ENCODE results near the gene DYNLRB1. TPM values are rescaled to one million over a fixed set of nuclear protein-coding genes. Genes with fewer than 3 reads are reported as not detected.

DYNLRB1 gene
- total and polyA plus RNA-seq, 2 of the 13 experiments (the other 11 are each of a cell fraction or from before 2014, with no cell fraction given) = 140 to 244 TPM

GRCh38 chr20:34512266-34512954 is 3.8 kb upstream of the DYNLRB1 start (continued):
- TF ChIP-seq, protein P1, sequence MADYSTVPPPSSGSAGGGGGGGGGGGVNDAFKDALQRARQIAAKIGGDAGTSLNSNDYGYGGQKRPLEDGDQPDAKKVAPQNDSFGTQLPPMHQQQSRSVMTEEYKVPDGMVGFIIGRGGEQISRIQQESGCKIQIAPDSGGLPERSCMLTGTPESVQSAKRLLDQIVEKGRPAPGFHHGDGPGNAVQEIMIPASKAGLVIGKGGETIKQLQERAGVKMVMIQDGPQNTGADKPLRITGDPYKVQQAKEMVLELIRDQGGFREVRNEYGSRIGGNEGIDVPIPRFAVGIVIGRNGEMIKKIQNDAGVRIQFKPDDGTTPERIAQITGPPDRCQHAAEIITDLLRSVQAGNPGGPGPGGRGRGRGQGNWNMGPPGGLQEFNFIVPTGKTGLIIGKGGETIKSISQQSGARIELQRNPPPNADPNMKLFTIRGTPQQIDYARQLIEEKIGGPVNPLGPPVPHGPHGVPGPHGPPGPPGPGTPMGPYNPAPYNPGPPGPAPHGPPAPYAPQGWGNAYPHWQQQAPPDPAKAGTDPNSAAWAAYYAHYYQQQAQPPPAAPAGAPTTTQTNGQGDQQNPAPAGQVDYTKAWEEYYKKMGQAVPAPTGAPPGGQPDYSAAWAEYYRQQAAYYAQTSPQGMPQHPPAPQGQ (CRISPR knock-in tag; IDR thresholded peaks at IDR 0.05; ENCODE audit: borderline replicate concordance) = no peak
- peak; percentile 62 for TF ChIP-seq CCDC6 (CRISPR knock-in tag; IDR thresholded peaks at IDR 0.05)
- no peak for TF ChIP-seq FOXK2 (IDR thresholded peaks at IDR 0.05)
- TF ChIP-seq ZNF207 (IDR thresholded peaks at IDR 0.05; ENCODE audit: borderline replicate concordance) = no peak
- no peak for TF ChIP-seq ZBTB42 (CRISPR knock-in tag; IDR thresholded peaks at IDR 0.05)
- TF ChIP-seq, protein P2, sequence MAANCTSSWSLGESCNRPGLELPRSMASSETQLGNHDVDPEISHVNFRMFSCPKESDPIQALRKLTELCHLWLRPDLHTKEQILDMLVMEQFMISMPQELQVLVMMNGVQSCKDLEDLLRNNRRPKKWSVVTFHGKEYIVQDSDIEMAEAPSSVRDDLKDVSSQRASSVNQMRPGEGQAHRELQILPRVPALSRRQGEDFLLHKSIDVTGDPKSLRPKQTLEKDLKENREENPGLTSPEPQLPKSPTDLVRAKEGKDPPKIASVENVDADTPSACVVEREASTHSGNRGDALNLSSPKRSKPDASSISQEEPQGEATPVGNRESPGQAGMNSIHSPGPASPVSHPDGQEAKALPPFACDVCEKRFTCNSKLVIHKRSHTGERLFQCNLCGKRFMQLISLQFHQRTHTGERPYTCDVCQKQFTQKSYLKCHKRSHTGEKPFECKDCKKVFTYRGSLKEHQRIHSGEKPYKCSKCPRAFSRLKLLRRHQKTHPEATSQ (CRISPR knock-in tag; IDR thresholded peaks at IDR 0.05; ENCODE audit: borderline replicate concordance) = no peak
- TF ChIP-seq DMTF1 (CRISPR knock-in tag; IDR thresholded peaks at IDR 0.05) = no peak; the same call in 1 of the 2 replicates
- no peak; the same call in 1 of the 2 replicates for TF ChIP-seq MYNN (CRISPR knock-in tag; IDR thresholded peaks at IDR 0.05; ENCODE audit: low read depth)
- TF ChIP-seq ETS1 (CRISPR knock-in tag; IDR thresholded peaks at IDR 0.05) = no peak
- TF ChIP-seq ZBTB26 (CRISPR knock-in tag; IDR thresholded peaks at IDR 0.05; ENCODE audit: borderline replicate concordance) = no peak
- no peak for TF ChIP-seq NR2C2 (CRISPR knock-in tag; IDR thresholded peaks at IDR 0.05; ENCODE audit: borderline replicate concordance)
- TF ChIP-seq POLR2AphosphoS5 (IDR thresholded peaks at IDR 0.05; ENCODE audit: low read depth, low read length) = no peak; the same call in 1 of the 2 replicates
- TF ChIP-seq PHF5A (CRISPR knock-in tag; IDR thresholded peaks at IDR 0.05; ENCODE audit: low read depth, unreplicated experiment) = no peak
- TF ChIP-seq JUNB (CRISPR knock-in tag; IDR thresholded peaks at IDR 0.05; ENCODE audit: borderline replicate concordance) = no peak
- TF ChIP-seq RAD21 (CRISPR knock-in tag; IDR thresholded peaks at IDR 0.05) = no peak

All from HepG2 (cell line).